Smooth muscle cell (in vitro differentiated cells): ENCODE measurements around the gene PLEKHG4. TPM values are rescaled to one million over a fixed set of nuclear protein-coding genes. Genes with fewer than 3 reads are reported as not detected.

Source experiments
- DNase-seq: peaks from one replicate; lab custom pipeline; 2025; ENCODE audit not compliant: unreplicated experiment; lab: John Stamatoyannopoulos, UW
- H2AFZ ChIP-seq: fragments of 200-600 bp; sonication (generic); 2 replicates; pipeline ENCODE4 v1.6.0; 2016; ENCODE audit warnings: antibody characterized with exemption, low read depth, mild to moderate bottlenecking
- H3F3A ChIP-seq: fragments of 200-600 bp; sonication (generic); 2 replicates; pipeline ENCODE4 v1.6.0; 2017; ENCODE audit warnings: antibody characterized with exemption, low read depth
- H3K27ac ChIP-seq: fragments of 200-600 bp; sonication (generic); 2 replicates; pipeline ENCODE4 v1.5.1; 2016; ENCODE audit warnings: low read depth, mild to moderate bottlenecking
- H3K27me3 ChIP-seq: fragments of 200-600 bp; sonication (generic); 2 replicates; pipeline ENCODE4 v1.6.1; 2016; ENCODE audit warnings: low read depth, mild to moderate bottlenecking
- H3K36me3 ChIP-seq: fragments of 200-600 bp; sonication (generic); 2 replicates; pipeline ENCODE4 v1.5.1; 2016; ENCODE audit warnings: low read depth
- H3K4me1 ChIP-seq: fragments of 200-600 bp; sonication (generic); 2 replicates; pipeline ENCODE4 v1.5.1; 2016; ENCODE audit warnings: low read depth
- H3K4me2 ChIP-seq: fragments of 200-600 bp; sonication (generic); 2 replicates; pipeline ENCODE4 v1.6.0; 2016; ENCODE audit warnings: mild to moderate bottlenecking
- H3K4me3 ChIP-seq: fragments of 200-600 bp; sonication (generic); 2 replicates; pipeline ENCODE4 v1.5.1; 2016; ENCODE audit warnings: mild to moderate bottlenecking
- H3K79me2 ChIP-seq: fragments of 200-600 bp; sonication (generic); 2 replicates; pipeline ENCODE4 v1.6.0; 2016; ENCODE audit warnings: low read depth, mild to moderate bottlenecking
- H3K9ac ChIP-seq: fragments of 200-600 bp; sonication (generic); 2 replicates; pipeline ENCODE4 v1.6.0; 2016; ENCODE audit warnings: low read depth
- H3K9me3 ChIP-seq: fragments of 200-600 bp; sonication (generic); replicated peaks from 2 replicates; pipeline ENCODE4 v1.5.1; 2016; ENCODE audit warnings: low read depth
- H4K20me1 ChIP-seq: fragments of 200-600 bp; sonication (generic); 2 replicates; pipeline ENCODE4 v1.6.0; 2016; ENCODE audit warnings: low read depth
- CTCF ChIP-seq: fragments of 200-600 bp; sonication (generic); IDR thresholded peaks from 2 replicates; pipeline ENCODE4 v1.5.1; 2017; ENCODE audit warnings: borderline replicate concordance, mild to moderate bottlenecking, antibody characterized with exemption; ENCODE audit not compliant: insufficient read depth, poor library complexity, severe bottlenecking
- WGBS: methylation state at CpG from one replicate; pipeline ENCODE4 v1.1.7; 2016; ENCODE audit warnings: low lambda C conversion rate; 5-methylcytosine and 5-hydroxymethylcytosine counted together
- polyA plus RNA-seq: library from polyadenylated mRNA; unstranded; fragments of >200 nt; fragmentation: Nextera tagmentation; extraction: Ambion mirVana; gene quantifications from 2 replicates; pipeline ENCODE4 v1.2.1, GENCODE V29; 2016
- total RNA-seq: library from RNA; depleted of rRNA; stranded (reverse); fragments of >200 nt; gene quantifications from 2 replicates; pipeline ENCODE4 v1.2.3, GENCODE V29; 2014

Gene PLEKHG4
- total and polyA plus RNA-seq, 2 experiments from 2014 or later: 2.7 to 27.0 TPM

GRCh38 chr16:67299269-67299668, 19.9 kb downstream of the PLEKHG4 start:
- WGBS: 93% methylated on average over 15 of the region's 15 CpGs

DNA sequence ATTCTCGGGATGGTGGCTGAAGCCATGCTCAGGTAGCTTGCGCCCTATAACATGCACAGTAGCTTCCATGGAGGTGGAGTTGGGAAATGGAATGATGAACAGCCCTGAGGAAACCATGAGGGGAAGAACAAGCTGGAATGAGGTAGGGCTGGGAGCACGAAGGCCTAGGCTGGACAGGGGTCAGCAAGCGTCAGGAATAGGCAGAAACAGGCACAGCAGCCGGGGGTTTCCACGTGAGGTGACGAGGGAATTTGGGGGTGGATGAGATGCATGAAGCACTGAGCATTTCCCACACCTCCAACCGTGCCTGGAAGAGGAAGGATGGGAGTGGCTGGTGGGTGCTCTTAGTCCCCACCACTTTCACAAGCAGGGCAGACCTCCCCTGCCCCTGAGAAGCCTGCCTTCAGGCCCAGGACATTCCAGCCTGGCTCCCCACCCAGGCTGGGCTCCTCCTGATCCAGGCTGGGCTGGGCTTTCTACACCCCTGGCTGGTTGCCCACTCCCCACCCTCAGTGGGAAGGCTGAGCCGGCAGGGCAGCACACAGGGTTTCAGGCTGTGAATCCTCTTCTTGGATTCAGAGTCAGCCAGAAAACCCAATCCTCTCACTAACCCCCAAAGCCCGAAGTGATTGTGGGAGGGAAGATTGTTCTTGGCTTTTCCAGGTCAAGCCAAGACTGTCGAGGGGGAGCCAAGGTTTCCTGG, 21.9 kb downstream of the PLEKHG4 start:
- no peak for TF ChIP-seq CTCF
- no peak overlapping the region for H2AFZ ChIP-seq
- H3K27ac ChIP-seq: no peak overlapping the region
- no peaks in the 10 kb centered on the region for H3K36me3 ChIP-seq
- H3K4me2 ChIP-seq: no peak overlapping the region
- no peaks in the 10 kb centered on the region for H3K4me1 ChIP-seq
- DNase-seq: no peak
- H3K27me3 ChIP-seq: no peaks in the 10 kb centered on the region
- no peak overlapping the region for H3K9ac ChIP-seq
- no peak overlapping the region for H3K4me3 ChIP-seq
- 89% methylated on average over 11 of the region's 11 CpGs for WGBS
- H3F3A ChIP-seq: no peaks in the 10 kb centered on the region
- H4K20me1 ChIP-seq: no peaks in the 10 kb centered on the region
- no peaks in the 10 kb centered on the region for H3K79me2 ChIP-seq
- H3K9me3 ChIP-seq: no peaks in the 10 kb centered on the region

More at GRCh38 chr16:67299269-67299668, 19.9 kb downstream of the PLEKHG4 start:
- no peak for DNase-seq
- H2AFZ ChIP-seq: no peak overlapping the region
- H3K4me3 ChIP-seq: no peak overlapping the region
- H3F3A ChIP-seq: no peaks in the 10 kb centered on the region
- no peaks in the 10 kb centered on the region for H3K79me2 ChIP-seq
- no peaks in the 10 kb centered on the region for H3K27me3 ChIP-seq
- no peaks in the 10 kb centered on the region for H3K4me1 ChIP-seq
- H3K9ac ChIP-seq: no peak overlapping the region
- no peaks in the 10 kb centered on the region for H4K20me1 ChIP-seq
- H3K27ac ChIP-seq: no peak overlapping the region
- TF ChIP-seq CTCF: no peak
- H3K4me2 ChIP-seq: no peak overlapping the region
- H3K9me3 ChIP-seq: no peaks in the 10 kb centered on the region
- H3K36me3 ChIP-seq: no peaks in the 10 kb centered on the region

- H2AFZ ChIP-seq: no peak overlapping the region
- DNase-seq: no peak
- 91% methylated on average over 7 of the region's 7 CpGs for WGBS
- TF ChIP-seq CTCF: no peak
- no peaks in the 10 kb centered on the region for H3F3A ChIP-seq
- no peak overlapping the region for H3K4me2 ChIP-seq
- H3K27ac ChIP-seq: no peak overlapping the region
- no peaks in the 10 kb centered on the region for H3K79me2 ChIP-seq
- H4K20me1 ChIP-seq: no peaks in the 10 kb centered on the region
- H3K36me3 ChIP-seq: no peaks in the 10 kb centered on the region
- H3K4me3 ChIP-seq: no peak overlapping the region
- H3K27me3 ChIP-seq: no peaks in the 10 kb centered on the region
- H3K4me1 ChIP-seq: no peaks in the 10 kb centered on the region
- no peaks in the 10 kb centered on the region for H3K9me3 ChIP-seq
- H3K9ac ChIP-seq: no peak overlapping the region
Observed at GRCh38 chr16:67302076-67302475, 22.7 kb downstream of the PLEKHG4 start.

DNA sequence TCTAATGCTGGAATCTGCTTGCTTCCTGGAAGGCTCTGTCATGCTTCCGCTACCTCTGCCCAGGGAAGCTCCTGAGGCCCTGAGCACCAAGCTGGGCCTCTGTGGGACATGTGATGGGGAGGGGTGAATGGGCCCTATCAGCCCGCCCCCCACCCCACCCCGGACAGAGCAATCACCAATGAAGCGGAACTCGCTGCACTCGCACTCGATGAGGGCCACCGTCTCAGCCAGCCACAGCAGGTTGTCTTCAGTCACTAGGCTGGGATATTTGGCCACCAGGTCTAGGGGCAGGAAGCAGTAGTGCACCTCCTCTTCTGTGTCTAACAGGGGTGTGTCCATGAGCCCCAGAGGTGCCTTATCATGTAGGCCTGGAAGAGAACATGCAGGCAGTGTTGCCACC, 23.6 kb downstream of the PLEKHG4 start:
- no peak for TF ChIP-seq CTCF
- Histone ChIP-seq H4K20me1 (no peaks in the 10 kb centered on the region), H3K27me3 (no peaks in the 10 kb centered on the region), H3K9me3 (no peaks in the 10 kb centered on the region), H3K27ac (no peak overlapping the region), H3K4me3 (no peak overlapping the region), H3K4me2 (no peak overlapping the region), H3F3A (no peaks in the 10 kb centered on the region), H3K4me1 (no peaks in the 10 kb centered on the region), H3K79me2 (no peaks in the 10 kb centered on the region), H2AFZ (no peak overlapping the region), H3K36me3 (no peaks in the 10 kb centered on the region), H3K9ac (no peak overlapping the region)
- 92% methylated on average over 8 of the region's 8 CpGs for WGBS
- no peak for DNase-seq
